Activated CD4-positive, CD25-positive, alpha-beta regulatory T cell (primary cell): Measurements from ENCODE around the gene PAX2.
"Not testable (repeated sequence)": the region's sequence is repeated elsewhere in the genome, so short reads cannot be mapped to it uniquely, and the experiment has no call there.

Source experiments
- DNase-seq, 4 experiments: peaks; one replicate each; lab custom pipeline; 2025; lab: John Stamatoyannopoulos, UW

Gene PAX2

GRCh38 chr10:100744987-100745881, at the start of gene PAX2:
Gene PAX2, plus strand, starts transcription at chr10:100745582. Its CDS starts 679 bp downstream, at chr10:100746261.
- DNase-seq = no peak

- no peak for DNase-seq
Observed at GRCh38 chr10:100696477-100696901, 48.9 kb upstream of the PAX2 start.

GRCh38 chr10:100697070-100697469, 48.3 kb upstream of the PAX2 start:
- DNase-seq = no peak

- DNase-seq = no peak
Observed at GRCh38 chr10:100697631-100698030, 47.8 kb upstream of the PAX2 start.

- not testable (repeated sequence) for DNase-seq
Observed at GRCh38 chr10:100701704-100702103, 43.7 kb upstream of the PAX2 start.

- no peak for DNase-seq
Observed at GRCh38 chr10:100705139-100705538, 40.2 kb upstream of the PAX2 start.

- DNase-seq = no peak
Observed at GRCh38 chr10:100707261-100707848, 38.0 kb upstream of the PAX2 start.

- no peak for DNase-seq
Observed at GRCh38 chr10:100709146-100710082, 36.0 kb upstream of the PAX2 start.

GRCh38 chr10:100710151-100710871, 35.1 kb upstream of the PAX2 start:
- no peak for DNase-seq

- no peak for DNase-seq
Observed at GRCh38 chr10:100713049-100713858, 32.1 kb upstream of the PAX2 start.

- DNase-seq = no peak
Observed at GRCh38 chr10:100713859-100714565, 31.4 kb upstream of the PAX2 start.

- no peak for DNase-seq
Observed at GRCh38 chr10:100714566-100714950, 30.8 kb upstream of the PAX2 start.

- no peak for DNase-seq
Observed at GRCh38 chr10:100715101-100715444, 30.3 kb upstream of the PAX2 start.

- DNase-seq = no peak
Observed at GRCh38 chr10:100715445-100716385, 29.7 kb upstream of the PAX2 start.

- DNase-seq = no peak
Observed at GRCh38 chr10:100717166-100717565, 28.2 kb upstream of the PAX2 start.

GRCh38 chr10:100718197-100718742, 27.1 kb upstream of the PAX2 start:
- no peak for DNase-seq

GRCh38 chr10:100723180-100723579, 22.2 kb upstream of the PAX2 start:
- no peak for DNase-seq

- DNase-seq = no peak
Observed at GRCh38 chr10:100723770-100724530, 21.4 kb upstream of the PAX2 start.
